Neural cell (in vitro differentiated cells): ENCODE results near the gene TBX5.

Experiments used
- CTCF ChIP-seq: fragments of 450-650 bp; IDR thresholded peaks from 2 replicates; pipeline ENCODE4 v1.5.1; 2014; ENCODE audit warnings: antibody characterized with exemption, mild to moderate bottlenecking, moderate library complexity; ENCODE audit not compliant: poor library complexity, severe bottlenecking
- EP300 ChIP-seq: fragments of 450-650 bp; conservative IDR thresholded peaks from 2 replicates; pipeline ENCODE4 v1.6.1; 2014; ENCODE audit warnings: antibody characterized with exemption, mild to moderate bottlenecking, moderate library complexity; ENCODE audit not compliant: poor library complexity, severe bottlenecking
- EZH2 ChIP-seq: fragments of 200-600, 300-800 bp; shearing (Covaris generic), sonication (generic); IDR thresholded peaks from 2 replicates; pipeline ENCODE4 v1.6.1; 2014; ENCODE audit warnings: antibody characterized with exemption, low read length, borderline replicate concordance, mild to moderate bottlenecking; ENCODE audit not compliant: insufficient read depth, poor library complexity, severe bottlenecking
- MXI1 ChIP-seq: fragments of 450-650 bp; conservative IDR thresholded peaks from 2 replicates; pipeline ENCODE4 v1.6.1; 2014; ENCODE audit warnings: antibody characterized with exemption, mild to moderate bottlenecking; ENCODE audit not compliant: poor library complexity, severe bottlenecking
- POLR2AphosphoS5 ChIP-seq: IDR thresholded peaks from 2 replicates; pipeline ENCODE4 v1.6.1; 2012
- RAD21 ChIP-seq: fragments of 450-650 bp; conservative IDR thresholded peaks from 2 replicates; pipeline ENCODE4 v1.6.1; 2014; ENCODE audit warnings: antibody characterized with exemption, mild to moderate bottlenecking, moderate library complexity
- REST ChIP-seq: IDR thresholded peaks from 2 replicates; pipeline ENCODE4 v1.6.1; 2012; ENCODE audit warnings: borderline replicate concordance
- SMC3 ChIP-seq: fragments of 450-650 bp; conservative IDR thresholded peaks from 2 replicates; pipeline ENCODE4 v1.6.1; 2014; ENCODE audit warnings: antibody characterized with exemption, mild to moderate bottlenecking, moderate library complexity; ENCODE audit not compliant: poor library complexity
- TAF1 ChIP-seq: IDR thresholded peaks from 2 replicates; pipeline ENCODE4 v1.6.1; 2012; ENCODE audit warnings: low read depth

GRCh38 chr12:114371733-114372132 lies 34.2 kb downstream of the TBX5 start:
- TF ChIP-seq EP300 (no peak), POLR2AphosphoS5 (no peak), CTCF (no peak), SMC3 (no peak), EZH2 (no peak), TAF1 (no peak), MXI1 (no peak), REST (no peak), RAD21 (no peak)
